H1 (cell line): ENCODE data around the gene CENPM. TPM values are rescaled to one million over a fixed set of nuclear protein-coding genes. Genes with fewer than 3 reads are reported as not detected.

ENCODE experiments used
- CTCF ChIA-PET: fragments of 300-600 bp; sonication (Branson Sonifier 250); formaldehyde crosslinking; loops from one replicate; lab custom pipeline; 2021; ENCODE audit not compliant: partially characterized antibody; lab: Charles Lee
- POLR2A ChIA-PET: fragments of 300-600 bp; sonication (Branson Sonifier 250); formaldehyde crosslinking; loops from one replicate; lab custom pipeline; 2021; ENCODE audit warnings: inconsistent platforms; ENCODE audit not compliant: partially characterized antibody; lab: Charles Lee
- DNase-seq, 2 experiments: peaks; one replicate each; pipeline versions ENCODE4 v3.0.0 to v3.0.0-alpha.2; 2010 to 2022; ENCODE audit warnings: low spot score in 2 of 2, low read depth in 1 of 2, mixed read lengths in 1 of 2
- FAIRE-seq: peaks from 2 replicates; lab custom pipeline; 2011; peaks lifted over from hg19 to GRCh38; lab: Jason Lieb, UNC
- H2AFZ ChIP-seq: 2 replicates; pipeline ENCODE4 v1.8.1; 2012; ENCODE audit warnings: low read length, inconsistent platforms
- H2AK5ac ChIP-seq: 2 replicates; pipeline ENCODE4 v1.6.1; 2013; ENCODE audit warnings: low read depth, low read length
- H2BK120ac ChIP-seq: replicated peaks from 2 replicates; pipeline ENCODE3; 2013; ENCODE audit warnings: low read depth, low read length, inconsistent platforms
- H2BK12ac ChIP-seq: 2 replicates; pipeline ENCODE4 v1.6.1; 2013; ENCODE audit warnings: low read depth, low read length
- H2BK15ac ChIP-seq: 2 replicates; pipeline ENCODE4 v1.6.1; 2013; ENCODE audit warnings: low read length
- H2BK20ac ChIP-seq: 2 replicates; pipeline ENCODE4 v1.6.1; 2013; ENCODE audit warnings: low read length
- H2BK5ac ChIP-seq: 2 replicates; pipeline ENCODE4 v1.6.1; 2013; ENCODE audit warnings: low read depth, low read length
- H3K14ac ChIP-seq: 2 replicates; pipeline ENCODE4 v1.6.1; 2013; ENCODE audit warnings: inconsistent platforms; ENCODE audit not compliant: insufficient read length
- H3K18ac ChIP-seq: 2 replicates; pipeline ENCODE4 v1.6.1; 2013; ENCODE audit warnings: low read length; ENCODE audit errors: extremely low read depth
- H3K23ac ChIP-seq: 2 replicates; pipeline ENCODE4 v1.6.1; 2013; ENCODE audit warnings: inconsistent platforms; ENCODE audit not compliant: insufficient read length
- H3K23me2 ChIP-seq: 2 replicates; pipeline ENCODE4 v1.6.1; 2013; ENCODE audit warnings: low read depth, low read length
- H3K27ac ChIP-seq: 2 replicates; pipeline ENCODE4 v1.6.1; 2011; ENCODE audit warnings: low read depth, low read length, inconsistent platforms
- H3K27me3 ChIP-seq, 4 experiments: replicated peaks in 1 of 4; 1 replicate in 1 of 4; 2 replicates in 3 of 4; pipeline versions ENCODE4 v1.6.1 to v1.8.1; 2011 to 2013; ENCODE audit warnings: low read length in 3 of 4, mild to moderate bottlenecking in 3 of 4, inconsistent platforms in 2 of 4, mixed read lengths in 2 of 4, moderate library complexity in 1 of 4; ENCODE audit not compliant: control insufficient read depth in 3 of 4, insufficient read depth in 3 of 4; ENCODE audit errors: extremely low read depth in 1 of 4
- H3K36me3 ChIP-seq, 4 experiments: 2 replicates each; pipeline versions ENCODE4 v1.6.1 to v1.8.1; 2011 to 2013; ENCODE audit warnings: mild to moderate bottlenecking in 4 of 4, low read length in 3 of 4, moderate library complexity in 2 of 4, control low read depth in 1 of 4, inconsistent platforms in 1 of 4; ENCODE audit not compliant: insufficient read depth in 4 of 4, control insufficient read depth in 2 of 4
- H3K4ac ChIP-seq: replicated peaks from 2 replicates; pipeline ENCODE3; 2013; ENCODE audit warnings: low read length, low read depth, mixed read lengths, inconsistent platforms; ENCODE audit not compliant: insufficient read length
- H3K4me1 ChIP-seq, 4 experiments: replicated peaks in 1 of 4; 1 replicate in 1 of 4; 2 replicates in 3 of 4; pipeline versions ENCODE4 v1.6.1 to v1.8.1; 2011 to 2013; ENCODE audit warnings: low read length in 3 of 4, inconsistent platforms in 2 of 4, mixed read lengths in 1 of 4; ENCODE audit not compliant: insufficient read depth in 4 of 4, control insufficient read depth in 3 of 4
- H3K4me2 ChIP-seq, 2 experiments: 2 replicates each; pipeline versions ENCODE4 v1.6.1 to v1.8.1; 2011 to 2013; ENCODE audit warnings: low read depth in 2 of 2, low read length in 2 of 2, control low read depth in 1 of 2, inconsistent platforms in 1 of 2, mild to moderate bottlenecking in 1 of 2; ENCODE audit not compliant: insufficient read depth in 1 of 2
- H3K4me3 ChIP-seq, 4 experiments: fragments of 200-600, 300-600 bp in 1 of 4; sonication (generic), shearing (Covaris generic), sonication (Bioruptor Twin) in 1 of 4; 2 replicates each; pipeline versions ENCODE4 v1.5.1 to v1.8.1; 2011 to 2016; ENCODE audit warnings: low read length in 4 of 4, low read depth in 3 of 4, control low read depth in 2 of 4, inconsistent platforms in 2 of 4, mild to moderate bottlenecking in 2 of 4, mixed read lengths in 1 of 4, moderate library complexity in 1 of 4; ENCODE audit not compliant: insufficient read depth in 2 of 4; ENCODE audit errors: extremely low read depth in 1 of 4
- H3K56ac ChIP-seq: replicated peaks from 2 replicates; pipeline ENCODE3; 2013; ENCODE audit warnings: low read depth, mild to moderate bottlenecking, mixed read lengths, low read length, inconsistent platforms; ENCODE audit not compliant: insufficient read length
- H3K79me1 ChIP-seq: 2 replicates; pipeline ENCODE4 v1.6.1; 2013; ENCODE audit warnings: low read depth, low read length, control low read depth
- H3K79me2 ChIP-seq, 2 experiments: 2 replicates each; pipeline versions ENCODE4 v1.6.1 to v1.8.1; 2012 to 2013; ENCODE audit warnings: low read length in 2 of 2, mild to moderate bottlenecking in 2 of 2, inconsistent platforms in 1 of 2; ENCODE audit not compliant: insufficient read depth in 2 of 2, control insufficient read depth in 1 of 2
- H3K9ac ChIP-seq, 4 experiments: replicated peaks in 1 of 4; 1 replicate in 1 of 4; 2 replicates in 3 of 4; pipeline versions ENCODE4 v1.6.1 to v1.8.1; 2011 to 2013; ENCODE audit warnings: low read depth in 3 of 4, low read length in 3 of 4, control low read depth in 2 of 4, mild to moderate bottlenecking in 2 of 4, moderate library complexity in 2 of 4, inconsistent platforms in 1 of 4; ENCODE audit errors: extremely low read depth in 1 of 4
- H3K9me3 ChIP-seq, 2 experiments: 2 replicates each; pipeline versions ENCODE4 v1.6.1 to v1.8.1; 2012 to 2013; ENCODE audit warnings: mild to moderate bottlenecking in 2 of 2, moderate library complexity in 2 of 2, control low read depth in 1 of 2, inconsistent platforms in 1 of 2, low read depth in 1 of 2, low read length in 1 of 2, mixed read lengths in 1 of 2; ENCODE audit not compliant: insufficient read depth in 2 of 2
- H4K20me1 ChIP-seq, 2 experiments: replicated peaks in 1 of 2; 2 replicates each; pipeline versions ENCODE3 to v1.8.1; 2011 to 2013; ENCODE audit warnings: inconsistent platforms in 2 of 2, low read length in 2 of 2, mild to moderate bottlenecking in 1 of 2; ENCODE audit not compliant: insufficient read depth in 2 of 2, control insufficient read depth in 1 of 2
- H4K5ac ChIP-seq: 2 replicates; pipeline ENCODE4 v1.6.1; 2013; ENCODE audit warnings: low read length, low read depth, mixed read lengths, inconsistent platforms; ENCODE audit not compliant: insufficient read length
- H4K8ac ChIP-seq: 2 replicates; pipeline ENCODE4 v1.8.0; 2013; ENCODE audit warnings: mild to moderate bottlenecking, moderate library complexity, low read length, inconsistent platforms; ENCODE audit not compliant: insufficient read depth; ENCODE audit errors: extremely low read depth
- H4K91ac ChIP-seq: replicated peaks from 2 replicates; pipeline ENCODE3; 2013; ENCODE audit warnings: low read length, mixed read lengths, inconsistent platforms; ENCODE audit not compliant: insufficient read length
- BACH1 ChIP-seq: IDR thresholded peaks from 2 replicates; pipeline ENCODE4 v1.6.1; 2012; ENCODE audit warnings: low read length, improper control_type of control experiment
- EGR1 ChIP-seq: IDR thresholded peaks from 2 replicates; pipeline ENCODE4 v1.6.1; 2011; ENCODE audit warnings: low read depth, low read length, borderline replicate concordance
- RFX5 ChIP-seq: IDR thresholded peaks from 2 replicates; pipeline ENCODE4 v1.6.1; 2011; ENCODE audit warnings: low read depth, low read length, improper control_type of control experiment, borderline replicate concordance
- SUZ12 ChIP-seq: fragments of 200-600 bp; sonication (generic); IDR thresholded peaks from 2 replicates; pipeline ENCODE4 v1.6.1; 2012; ENCODE audit warnings: mild to moderate bottlenecking, inconsistent platforms, low read length, moderate library complexity, mixed read lengths
- WGBS, 2 experiments: shearing (Covaris generic) in 1 of 2; methylation state at CpG; one replicate each; pipeline versions ENCODE4 v1.1.6 to v1.1.7; 2013 to 2015; ENCODE audit warnings: low lambda C conversion rate in 2 of 2, mixed read lengths in 2 of 2, inconsistent platforms in 1 of 2, low coverage in 1 of 2, missing lambda C conversion rate in 1 of 2; ENCODE audit not compliant: insufficient replicate concordance in 2 of 2, insufficient coverage in 1 of 2, insufficient read length in 1 of 2; ENCODE audit errors: extremely low coverage in 1 of 2, missing lambda C conversion rate in 1 of 2; 5-methylcytosine and 5-hydroxymethylcytosine counted together
- polyA plus RNA-seq, 7 experiments: library from polyadenylated mRNA; depleted of rRNA in 3 of 7; stranded (reverse) in 5 of 7; unstranded in 2 of 7; fragments of >200 nt in 5 of 7; fragments of 200-250 nt in 2 of 7; gene quantifications; 1 replicate in 5 of 7; 2 replicates in 1 of 7; 4 replicates in 1 of 7; pipeline versions ENCODE4 v1.2.1 to v1.2.3, GENCODE V29; 2011 to 2013; ENCODE audit warnings: missing spikeins in 2 of 7, mixed read lengths in 2 of 7
- total RNA-seq: library from RNA; stranded (reverse); fragmentation: NEBNext Ultra II Directional; extraction: Animal tissue kit (Norgen Biotek cat#: 25700); gene quantifications from 2 replicates; pipeline ENCODE4 v1.2.1, GENCODE V29; 2021

The CENPM gene
- total and polyA plus RNA-seq, 2 of the 8 experiments (the other 6 are each of a cell fraction or from before 2014, with no cell fraction given) = 32.0 to 80.4 TPM

DNA sequence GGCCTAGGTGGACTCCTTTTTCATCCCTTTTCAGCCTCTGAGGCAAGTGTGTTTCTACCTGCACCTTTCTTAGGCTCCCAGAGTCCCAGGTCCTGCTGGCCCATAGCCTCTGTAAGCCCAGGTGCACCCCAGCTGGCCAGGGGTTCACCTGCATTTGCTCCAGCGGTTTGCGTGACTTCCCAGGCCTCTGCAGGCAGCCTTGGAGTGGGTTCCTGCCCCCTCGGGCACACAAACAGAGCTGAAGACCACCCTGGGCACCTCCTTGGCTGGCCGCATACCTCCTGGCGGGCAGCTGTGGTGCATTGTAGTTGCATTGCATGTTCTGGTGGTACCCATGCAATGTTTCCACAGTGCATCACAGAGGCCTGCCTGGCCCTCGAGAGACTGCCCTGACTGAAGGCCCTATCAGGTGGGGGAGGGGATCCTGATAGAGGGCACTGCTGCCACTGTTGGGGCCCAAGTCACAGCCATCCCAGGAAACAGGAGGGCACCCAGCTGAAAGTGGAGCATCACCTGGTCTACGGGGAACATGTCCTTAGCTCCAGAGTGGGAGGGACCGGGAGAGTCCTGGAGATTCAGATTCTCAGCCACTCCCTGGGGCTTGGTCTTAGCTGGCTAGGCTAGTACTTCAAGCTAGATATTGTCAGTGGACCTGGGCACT, 46.2 kb downstream of the CENPM start:
- no peak overlapping the region for H2BK15ac ChIP-seq
- H4K20me1 ChIP-seq = peaks cover 12 to 21% of the 10 kb centered on the region in 2 experiments
- no peak overlapping the region for H4K91ac ChIP-seq
- no peaks in the 10 kb centered on the region; the same call in 1 of the 2 replicates for H3K79me1 ChIP-seq
- H2AFZ ChIP-seq = no peak overlapping the region
- no peak overlapping the region for H3K27ac ChIP-seq
- H3K23ac ChIP-seq = no peak overlapping the region
- no peak overlapping the region for H3K14ac ChIP-seq
- H3K9ac ChIP-seq = no peak overlapping the region
- WGBS, 2 experiments = 99% methylated on average over 8 of the region's 8 CpGs; no CpG with 5 or more reads in 1 of the 2 experiments
- H4K5ac ChIP-seq = no peak overlapping the region
- no peak overlapping the region for H2BK120ac ChIP-seq
- no peak overlapping the region for H3K4me3 ChIP-seq
- H4K8ac ChIP-seq = no peak overlapping the region; the same call in 1 of the 2 replicates
- no peak overlapping the region for H3K18ac ChIP-seq
- no peaks in the 10 kb centered on the region for H3K4me1 ChIP-seq
- H2AK5ac ChIP-seq = no peak overlapping the region
- ChIA-PET CTCF (interaction anchor here (0.6 to 2.7 kb wide), 4 partner anchors 17 to 217 kb away, joined by 3 to 10 read pairs (median 4); no protein-coding TSS in a partner anchor), POLR2A (interaction anchor here (0.6 to 1.3 kb wide), 4 partner anchors 9 to 279 kb away, joined by 3 read pairs; no protein-coding TSS in a partner anchor)
- H3K79me2 ChIP-seq = no peaks in the 10 kb centered on the region
- no peaks in the 10 kb centered on the region for H3K27me3 ChIP-seq
- DNase-seq (no peak), FAIRE-seq (no peak)
- H2BK20ac ChIP-seq = no peak overlapping the region
- H2BK12ac ChIP-seq = no peak overlapping the region
- no peak overlapping the region for H2BK5ac ChIP-seq
- H3K9me3 ChIP-seq = no peaks in the 10 kb centered on the region
- no peaks in the 10 kb centered on the region for H3K23me2 ChIP-seq
- no peak overlapping the region for H3K4me2 ChIP-seq
- no peak overlapping the region for H3K4ac ChIP-seq
- H3K36me3 ChIP-seq = peaks cover 43 to 74% (median 63%) of the 10 kb centered on the region in 4 experiments
- no peak for TF ChIP-seq SUZ12
- no peak for TF ChIP-seq BACH1
- no peak for TF ChIP-seq EGR1
- TF ChIP-seq RFX5 = no peak
- no peak overlapping the region for H3K56ac ChIP-seq
